Gastrocnemius medialis (tissue), 4 donors: ENCODE data around the gene ACLY. TPM values are rescaled to one million over a fixed set of nuclear protein-coding genes. Genes with fewer than 3 reads are reported as not detected.
"Not testable (repeated sequence)": the region's sequence is repeated elsewhere in the genome, so short reads cannot be mapped to it uniquely, and the experiment has no call there.

ENCODE experiments used
- ATAC-seq, 2 donors: fragments of 150-250 bp; one replicate each; pipeline ENCODE4 v1.9.1; 2016
- DNase-seq, 2 donors: peaks; one replicate each; pipeline ENCODE4 v3.0.0-alpha.2; 2019
- H3K27ac ChIP-seq, 4 donors: fragments of 200-600 bp; sonication (generic); 1 replicate in 1 of 4; 2 replicates in 3 of 4; pipeline ENCODE4 v1.5.1; 2016 to 2018; ENCODE audit warnings: mild to moderate bottlenecking in 2 of 4, moderate library complexity in 1 of 4
- H3K27me3 ChIP-seq, 3 donors: fragments of 200-600 bp; sonication (generic) in 2 of 3; 1 replicate in 1 of 3; 2 replicates in 2 of 3; pipeline versions ENCODE4 v1.5.1 to v1.6.0; 2016 to 2019; ENCODE audit warnings: mild to moderate bottlenecking in 1 of 3, moderate library complexity in 1 of 3
- H3K36me3 ChIP-seq, 2 donors: fragments of 200-600 bp; sonication (generic) in 1 of 2; one replicate each; pipeline ENCODE4 v1.5.1; 2017 to 2018
- H3K4me1 ChIP-seq, 2 donors: fragments of 200-600 bp; sonication (generic) in 1 of 2; one replicate each; pipeline ENCODE4 v1.5.1; 2016 to 2017; ENCODE audit warnings: mild to moderate bottlenecking in 2 of 2
- H3K4me3 ChIP-seq, 4 donors: fragments of 200-600 bp; sonication (generic) in 3 of 4; 1 replicate in 1 of 4; 2 replicates in 3 of 4; pipeline ENCODE4 v1.5.1; 2016 to 2019; ENCODE audit warnings: mild to moderate bottlenecking in 2 of 4
- H3K9me3 ChIP-seq, 3 donors: fragments of 200-600 bp; sonication (generic) in 2 of 3; 1 replicate in 1 of 3; 2 replicates in 2 of 3; pipeline ENCODE4 v1.5.1; 2016 to 2019
- CTCF ChIP-seq, 5 experiments: fragments of 450-650 bp in 3 of 5; fragments of 200-600 bp in 2 of 5; sonication (generic) in 2 of 5; IDR thresholded peaks in 4 of 5; conservative IDR thresholded peaks in 1 of 5; 1 replicate in 4 of 5; 2 replicates in 1 of 5; pipeline ENCODE4 v1.5.1; 2016 to 2019; ENCODE audit warnings: antibody characterized with exemption in 5 of 5, mild to moderate bottlenecking in 3 of 5, moderate library complexity in 3 of 5
- POLR2A ChIP-seq, 2 donors: fragments of 450-650 bp; IDR thresholded peaks; one replicate each; pipeline ENCODE4 v1.6.1; 2017; ENCODE audit warnings: antibody characterized with exemption in 2 of 2, mild to moderate bottlenecking in 2 of 2, moderate library complexity in 2 of 2
- in situ Hi-C, 4 donors: fragments of 200-750 bp; cut with MboI; loops; one replicate each; pipeline versions ENCODE4 v1.15.0 to v1.8.0; 2017; ENCODE audit warnings: low sequenced_read_pairs in 4 of 4
- intact Hi-C: fragments of 100-400 bp; cut with DNase I; formaldehyde crosslinking; loops from one replicate; pipeline ENCODE4 v1.15.1; 2023; ENCODE audit warnings: low total_unique reads
- total RNA-seq, 4 donors: library from RNA; depleted of rRNA; stranded (reverse); fragments of >200 nt; gene quantifications; one replicate each; pipeline versions ENCODE4 v1.1.0 to v1.2.3, GENCODE V29; 2016

ACLY gene
- total RNA-seq, 4 donors from 2014 or later = 20.8 to 35.0 (median 30.7) TPM

GRCh38 chr17:41864498-41864835 is 54.3 kb downstream of the ACLY start:
- no peak for ATAC-seq
- intact Hi-C loops = loop anchor here (2.0 kb wide), 2 partner anchors 28 to 54 kb away; partner anchors contain the start of genes KLHL10, NT5C3B and P3H4
- TF ChIP-seq POLR2A (IDR thresholded peaks at IDR 0.05) (no peak), CTCF (IDR thresholded peaks at IDR 0.05 in 4 of 5, conservative IDR thresholded peaks at IDR 0.05 in 1 of 5) (no peak)

GRCh38 chr17:41863074-41863848 is 55.5 kb downstream of the ACLY start:
- H3K4me1 ChIP-seq = peaks cover 20 to 35% of the 10 kb centered on the region in 2 donors
- H3K27me3 ChIP-seq = no peaks in the 10 kb centered on the region
- H3K4me3 ChIP-seq = peak overlapping the region; percentile 98 to 100 (median 99)
- in situ Hi-C loops (no loop called here), intact Hi-C loops (no loop called here)
- H3K9me3 ChIP-seq = no peaks in the 10 kb centered on the region
- no peak for ATAC-seq
- H3K27ac ChIP-seq = no peak overlapping the region
- H3K36me3 ChIP-seq = peaks cover 0 to 13% of the 10 kb centered on the region in 2 donors
- TF ChIP-seq POLR2A (IDR thresholded peaks at IDR 0.05) (no peak), CTCF (IDR thresholded peaks at IDR 0.05 in 4 of 5, conservative IDR thresholded peaks at IDR 0.05 in 1 of 5) (no peak)
- no peak for DNase-seq

More at GRCh38 chr17:41864498-41864835, 54.3 kb downstream of the ACLY start:
- no peaks in the 10 kb centered on the region for H3K27me3 ChIP-seq
- H3K9me3 ChIP-seq = no peaks in the 10 kb centered on the region
- DNase-seq = no peak
- peak overlapping the region; percentile 98 to 100 (median 99) for H3K4me3 ChIP-seq
- H3K27ac ChIP-seq = peak overlapping the region; percentile 92 to 97 (median 94)
- in situ Hi-C loops = no loop called here
- H3K4me1 ChIP-seq = peaks cover 20 to 35% of the 10 kb centered on the region in 2 donors
- H3K36me3 ChIP-seq = peaks cover 0 to 23% of the 10 kb centered on the region in 2 donors

GRCh38 chr17:41860254-41860931 is 58.4 kb downstream of the ACLY start:
- Histone ChIP-seq H3K9me3 (no peaks in the 10 kb centered on the region), H3K27ac (no peak overlapping the region), H3K27me3 (no peaks in the 10 kb centered on the region), H3K36me3 (no peaks in the 10 kb centered on the region), H3K4me3 (no peak overlapping the region), H3K4me1 (peaks cover 20 to 35% of the 10 kb centered on the region in 2 donors)
- intact Hi-C loops = no loop called here
- DNase-seq (no peak), ATAC-seq (no peak)
- TF ChIP-seq CTCF (IDR thresholded peaks at IDR 0.05 in 4 of 5, conservative IDR thresholded peaks at IDR 0.05 in 1 of 5) (no peak), POLR2A (IDR thresholded peaks at IDR 0.05) (no peak)
- in situ Hi-C loops = no loop called here

GRCh38 chr17:41851382-41851781 is 67.4 kb downstream of the ACLY start:
- in situ Hi-C loops, intact Hi-C loops, H3K27ac ChIP-seq, H3K9me3 ChIP-seq, ATAC-seq, H3K27me3 ChIP-seq, H3K4me3 ChIP-seq, DNase-seq: not testable (repeated sequence)
- peaks cover 13 to 16% of the 10 kb centered on the region in 2 donors for H3K4me1 ChIP-seq
- H3K36me3 ChIP-seq = peaks cover 0 to 11% of the 10 kb centered on the region in 2 donors
